HEK293 (cell line): ENCODE measurements around the gene BCOR.

Experiments
- CTCF ChIA-PET: fragments of 350-600 bp; formaldehyde crosslinking; extraction: SDS; loops from one replicate; lab custom pipeline; 2021; ENCODE audit warnings: antibody characterized with exemption; lab: Yijun Ruan, JAX
- POLR2A ChIA-PET: fragments of 300-600 bp; formaldehyde crosslinking; extraction: SDS; loops from one replicate; lab custom pipeline; 2020; ENCODE audit warnings: antibody characterized with exemption, inconsistent platforms; lab: Yijun Ruan, JAX
- H3K27ac ChIP-seq: fragments of 200-500 bp; sonication (Bioruptor generic); 2 replicates; pipeline ENCODE4 v1.5.1; 2014; ENCODE audit warnings: low read depth, low read length, control low read depth, inconsistent platforms; ENCODE audit errors: extremely low read depth
- H3K36me3 ChIP-seq, 2 experiments: fragments of 200-500 bp in 1 of 2; sonication (Bioruptor generic) in 1 of 2; 1 replicate in 1 of 2; 2 replicates in 1 of 2; pipeline ENCODE4 v1.5.1; 2014 to 2017; ENCODE audit warnings: inconsistent platforms in 2 of 2, low read length in 2 of 2; ENCODE audit not compliant: control insufficient read depth in 2 of 2, insufficient read depth in 1 of 2
- H3K4me1 ChIP-seq: fragments of 200-500 bp; sonication (Bioruptor generic); 2 replicates; pipeline ENCODE4 v1.5.1; 2014; ENCODE audit warnings: mild to moderate bottlenecking, low read length, inconsistent platforms; ENCODE audit not compliant: control insufficient read depth, insufficient read depth
- H3K4me3 ChIP-seq: 2 replicates; pipeline ENCODE4 v1.5.1; 2011; ENCODE audit warnings: low read depth, mild to moderate bottlenecking, control low read depth, low read length, moderate library complexity
- H3K9me3 ChIP-seq: fragments of 200-500 bp; sonication (Bioruptor generic); 2 replicates; pipeline ENCODE4 v1.5.1; 2014; ENCODE audit warnings: low read depth, low read length, inconsistent platforms; ENCODE audit not compliant: control insufficient read depth, insufficient read depth
- GLI4 ChIP-seq: fragments of 450-650 bp; formaldehyde crosslinking; IDR thresholded peaks from 2 replicates; pipeline ENCODE4 v1.5.1; 2016; ENCODE audit warnings: missing biosample characterization, missing genetic modification characterization
- GLIS1 ChIP-seq: fragments of 450-650 bp; formaldehyde crosslinking; IDR thresholded peaks from 2 replicates; pipeline ENCODE4 v1.5.1; 2016; ENCODE audit warnings: missing biosample characterization, missing genetic modification characterization
- HOXD13 ChIP-seq: sonication (generic); formaldehyde crosslinking; IDR thresholded peaks from 2 replicates; pipeline ENCODE4 v1.8.0; 2022; ENCODE audit warnings: missing genetic modification reagents, borderline replicate concordance
- MYNN ChIP-seq: fragments of 450-650 bp; formaldehyde crosslinking; IDR thresholded peaks from 2 replicates; pipeline ENCODE4 v1.5.1; 2016; ENCODE audit warnings: missing biosample characterization, missing genetic modification characterization, borderline replicate concordance
- MZF1 ChIP-seq: fragments of 450-650 bp; formaldehyde crosslinking; IDR thresholded peaks from 2 replicates; pipeline ENCODE4 v1.5.1; 2017; ENCODE audit warnings: missing biosample characterization, missing genetic modification characterization, borderline replicate concordance
- SETDB1 ChIP-seq: IDR thresholded peaks from one replicate; pipeline ENCODE4 v1.6.1; 2017; ENCODE audit warnings: mild to moderate bottlenecking, low read length, moderate library complexity, mixed read lengths; ENCODE audit not compliant: insufficient read length
- WT1 ChIP-seq: fragments of 450-650 bp; formaldehyde crosslinking; IDR thresholded peaks from 2 replicates; pipeline ENCODE4 v1.5.1; 2016; ENCODE audit warnings: missing biosample characterization, missing genetic modification characterization
- ZNF10 ChIP-seq: fragments of 450-650 bp; formaldehyde crosslinking; IDR thresholded peaks from 2 replicates; pipeline ENCODE4 v1.5.1; 2017; ENCODE audit warnings: missing biosample characterization, missing genetic modification characterization
- ZNF140 ChIP-seq: fragments of 450-650 bp; formaldehyde crosslinking; IDR thresholded peaks from 2 replicates; pipeline ENCODE4 v1.5.1; 2016; ENCODE audit warnings: missing biosample characterization, missing genetic modification characterization
- ZNF157 ChIP-seq: fragments of 450-650 bp; formaldehyde crosslinking; IDR thresholded peaks from 2 replicates; pipeline ENCODE4 v1.5.1; 2016; ENCODE audit warnings: missing biosample characterization, missing genetic modification characterization
- ZNF214 ChIP-seq: fragments of 450-650 bp; formaldehyde crosslinking; IDR thresholded peaks from 2 replicates; pipeline ENCODE4 v1.5.1; 2017; ENCODE audit warnings: missing biosample characterization, mild to moderate bottlenecking, missing genetic modification characterization, borderline replicate concordance
- ZNF223 ChIP-seq: fragments of 450-650 bp; formaldehyde crosslinking; IDR thresholded peaks from 2 replicates; pipeline ENCODE4 v1.5.1; 2016; ENCODE audit warnings: missing biosample characterization, missing genetic modification characterization
- ZNF248 ChIP-seq: fragments of 450-650 bp; formaldehyde crosslinking; IDR thresholded peaks from 2 replicates; pipeline ENCODE4 v1.5.1; 2017; ENCODE audit warnings: missing biosample characterization, missing genetic modification characterization
- ZNF311 ChIP-seq: fragments of 450-650 bp; formaldehyde crosslinking; IDR thresholded peaks from 2 replicates; pipeline ENCODE4 v1.5.1; 2017; ENCODE audit warnings: missing biosample characterization, missing genetic modification characterization, borderline replicate concordance
- ZNF510 ChIP-seq: fragments of 450-650 bp; formaldehyde crosslinking; IDR thresholded peaks from 2 replicates; pipeline ENCODE4 v1.5.1; 2018; ENCODE audit warnings: mild to moderate bottlenecking, missing genetic modification characterization, missing biosample characterization; ENCODE audit not compliant: insufficient replicate concordance
- ZNF544 ChIP-seq: fragments of 450-650 bp; formaldehyde crosslinking; IDR thresholded peaks from 2 replicates; pipeline ENCODE4 v1.5.0; 2017; ENCODE audit warnings: missing biosample characterization, missing genetic modification characterization
- ZNF549 ChIP-seq: fragments of 450-650 bp; IDR thresholded peaks from 2 replicates; pipeline ENCODE4 v1.5.1; 2018; ENCODE audit warnings: missing biosample characterization, missing genetic modification characterization, mild to moderate bottlenecking, inconsistent platforms, moderate library complexity
- ZNF558 ChIP-seq: fragments of 450-650 bp; formaldehyde crosslinking; IDR thresholded peaks from 2 replicates; pipeline ENCODE4 v1.5.1; 2016; ENCODE audit warnings: missing biosample characterization, missing genetic modification characterization
- ZNF624 ChIP-seq: fragments of 450-650 bp; formaldehyde crosslinking; IDR thresholded peaks from 2 replicates; pipeline ENCODE4 v1.5.1; 2017; ENCODE audit warnings: missing biosample characterization, missing genetic modification characterization
- ZNF626 ChIP-seq: fragments of 450-650 bp; sonication (Bioruptor Pico); formaldehyde crosslinking; IDR thresholded peaks from 2 replicates; pipeline ENCODE4 v1.5.1; 2018; ENCODE audit warnings: missing biosample characterization, missing genetic modification characterization, inconsistent platforms
- ZNF777 ChIP-seq: fragments of 450-650 bp; formaldehyde crosslinking; IDR thresholded peaks from 2 replicates; pipeline ENCODE4 v1.5.1; 2017; ENCODE audit warnings: missing biosample characterization, missing genetic modification characterization, borderline replicate concordance
- ZSCAN16 ChIP-seq: fragments of 450-650 bp; formaldehyde crosslinking; IDR thresholded peaks from 2 replicates; pipeline ENCODE4 v1.5.1; 2016; ENCODE audit warnings: missing biosample characterization, missing genetic modification characterization
- ZSCAN30 ChIP-seq: fragments of 450-650 bp; IDR thresholded peaks from 2 replicates; pipeline ENCODE4 v1.5.1; 2018; ENCODE audit warnings: missing biosample characterization, mild to moderate bottlenecking, missing genetic modification characterization, moderate library complexity
- TF ChIP-seq, protein P1 (sequence below): fragments of 450-650 bp; formaldehyde crosslinking; IDR thresholded peaks from 2 replicates; pipeline ENCODE4 v1.5.1; 2016; ENCODE audit warnings: missing biosample characterization, missing genetic modification characterization
- TF ChIP-seq, protein P2 (sequence below): fragments of 450-650 bp; formaldehyde crosslinking; IDR thresholded peaks from 2 replicates; pipeline ENCODE4 v1.5.1; 2016; ENCODE audit warnings: missing biosample characterization, missing genetic modification characterization, borderline replicate concordance
- TF ChIP-seq, protein P3 (sequence below): fragments of 450-650 bp; formaldehyde crosslinking; IDR thresholded peaks from 2 replicates; pipeline ENCODE4 v1.5.1; 2016; ENCODE audit warnings: missing biosample characterization, missing genetic modification characterization

BCOR gene

DNA sequence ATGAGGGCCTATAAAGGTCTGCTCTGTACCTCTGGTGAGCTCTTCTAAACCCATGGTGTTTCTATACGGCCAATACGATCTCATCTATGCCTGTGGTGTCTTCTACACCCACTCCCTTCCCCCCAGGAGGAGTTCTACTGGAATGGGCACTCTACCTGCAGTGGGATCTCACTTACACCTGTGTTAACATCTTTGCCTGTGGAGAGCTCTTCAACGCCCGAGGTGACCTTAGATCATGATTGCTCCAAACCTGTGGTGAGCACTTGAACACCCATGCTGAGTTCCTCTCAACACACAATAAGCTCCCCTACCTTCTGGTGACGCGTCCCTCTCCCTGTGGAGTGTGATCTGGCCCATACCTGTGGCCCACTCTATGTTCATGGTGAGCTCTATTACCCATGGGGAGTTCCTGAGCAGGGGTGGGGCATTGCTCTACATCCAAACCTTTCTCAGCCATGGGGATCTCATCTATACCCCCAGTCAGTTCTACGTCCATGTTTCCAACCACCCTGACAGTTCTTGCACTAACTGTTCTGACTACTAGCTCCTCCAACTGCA is 48.6 kb downstream of the BCOR start:
- POLR2A ChIA-PET = interaction anchor here (1.1 kb wide), 1 partner anchor 14 kb away, joined by 3 read pairs; no protein-coding TSS in a partner anchor
- H3K36me3 ChIP-seq = peaks cover 30 to 70% of the 10 kb centered on the region in 2 experiments
- TF ChIP-seq HOXD13 (CRISPR knock-in tag) (no peak), ZNF10 (tag by site-specific recombination) (no peak), ZNF311 (no peak), ZNF248 (tag by site-specific recombination) (no peak), ZNF157 (tag by site-specific recombination) (no peak), ZNF214 (tag by site-specific recombination) (no peak), MZF1 (no peak), ZNF558 (no peak), WT1 (tag by site-specific recombination) (no peak), ZNF777 (tag by site-specific recombination) (no peak), ZNF140 (tag by site-specific recombination) (no peak), ZNF510 (no peak), MYNN (tag by site-specific recombination) (no peak), ZSCAN16 (no peak), ZNF544 (tag by site-specific recombination) (no peak), ZNF624 (tag by site-specific recombination) (no peak), ZNF223 (tag by site-specific recombination) (no peak)
- TF ChIP-seq, protein P1, sequence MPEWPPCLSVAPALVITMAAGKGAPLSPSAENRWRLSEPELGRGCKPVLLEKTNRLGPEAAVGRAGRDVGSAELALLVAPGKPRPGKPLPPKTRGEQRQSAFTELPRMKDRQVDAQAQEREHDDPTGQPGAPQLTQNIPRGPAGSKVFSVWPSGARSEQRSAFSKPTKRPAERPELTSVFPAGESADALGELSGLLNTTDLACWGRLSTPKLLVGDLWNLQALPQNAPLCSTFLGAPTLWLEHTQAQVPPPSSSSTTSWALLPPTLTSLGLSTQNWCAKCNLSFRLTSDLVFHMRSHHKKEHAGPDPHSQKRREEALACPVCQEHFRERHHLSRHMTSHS (tag by site-specific recombination) = no peak
- TF ChIP-seq, protein P2, sequence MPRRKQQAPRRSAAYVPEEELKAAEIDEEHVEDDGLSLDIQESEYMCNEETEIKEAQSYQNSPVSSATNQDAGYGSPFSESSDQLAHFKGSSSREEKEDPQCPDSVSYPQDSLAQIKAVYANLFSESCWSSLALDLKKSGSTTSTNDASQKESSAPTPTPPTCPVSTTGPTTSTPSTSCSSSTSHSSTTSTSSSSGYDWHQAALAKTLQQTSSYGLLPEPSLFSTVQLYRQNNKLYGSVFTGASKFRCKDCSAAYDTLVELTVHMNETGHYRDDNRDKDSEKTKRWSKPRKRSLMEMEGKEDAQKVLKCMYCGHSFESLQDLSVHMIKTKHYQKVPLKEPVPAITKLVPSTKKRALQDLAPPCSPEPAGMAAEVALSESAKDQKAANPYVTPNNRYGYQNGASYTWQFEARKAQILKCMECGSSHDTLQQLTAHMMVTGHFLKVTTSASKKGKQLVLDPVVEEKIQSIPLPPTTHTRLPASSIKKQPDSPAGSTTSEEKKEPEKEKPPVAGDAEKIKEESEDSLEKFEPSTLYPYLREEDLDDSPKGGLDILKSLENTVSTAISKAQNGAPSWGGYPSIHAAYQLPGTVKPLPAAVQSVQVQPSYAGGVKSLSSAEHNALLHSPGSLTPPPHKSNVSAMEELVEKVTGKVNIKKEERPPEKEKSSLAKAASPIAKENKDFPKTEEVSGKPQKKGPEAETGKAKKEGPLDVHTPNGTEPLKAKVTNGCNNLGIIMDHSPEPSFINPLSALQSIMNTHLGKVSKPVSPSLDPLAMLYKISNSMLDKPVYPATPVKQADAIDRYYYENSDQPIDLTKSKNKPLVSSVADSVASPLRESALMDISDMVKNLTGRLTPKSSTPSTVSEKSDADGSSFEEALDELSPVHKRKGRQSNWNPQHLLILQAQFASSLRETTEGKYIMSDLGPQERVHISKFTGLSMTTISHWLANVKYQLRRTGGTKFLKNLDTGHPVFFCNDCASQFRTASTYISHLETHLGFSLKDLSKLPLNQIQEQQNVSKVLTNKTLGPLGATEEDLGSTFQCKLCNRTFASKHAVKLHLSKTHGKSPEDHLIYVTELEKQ (tag by site-specific recombination) = no peak
- TF ChIP-seq, all 188 proteins: peak for 0
- Histone ChIP-seq H3K9me3 (peaks cover 2% of the 10 kb centered on the region; the same call in 1 of the 2 replicates), H3K4me3 (no peak overlapping the region), H3K27ac (no peak overlapping the region), H3K4me1 (no peaks in the 10 kb centered on the region)
- CTCF ChIA-PET = interaction anchor here (0.6 to 0.9 kb wide), 2 partner anchors 32 to 196 kb away, joined by 3 read pairs; no protein-coding TSS in a partner anchor

DNA sequence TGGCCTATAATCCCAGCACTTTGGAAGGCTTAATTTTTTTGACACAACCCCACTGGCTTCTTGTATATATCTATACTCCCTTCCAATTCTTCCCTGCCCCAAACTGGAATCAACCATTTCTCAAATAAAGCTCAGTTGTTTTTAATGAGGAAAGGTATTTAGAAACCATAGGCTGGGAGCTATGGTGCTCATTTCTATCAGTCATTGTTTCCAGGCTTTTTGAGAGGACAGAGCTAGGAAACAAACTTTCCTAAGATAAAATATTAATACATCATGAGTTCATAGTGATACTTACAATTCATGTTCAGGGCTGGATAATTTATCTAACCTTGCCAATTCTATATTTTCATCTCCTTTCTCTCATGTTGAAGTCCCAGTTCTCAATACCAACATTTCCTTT is 50.3 kb downstream of the BCOR start:
- Histone ChIP-seq H3K4me1 (no peaks in the 10 kb centered on the region), H3K36me3 (peaks cover 17 to 53% of the 10 kb centered on the region in 2 experiments), H3K9me3 (no peaks in the 10 kb centered on the region), H3K4me3 (no peak overlapping the region), H3K27ac (no peak overlapping the region)
- TF ChIP-seq SETDB1 = peak; percentile 97
- 0 out of 2 replicates have a peak, but pooled peaks have one; percentile 18 for TF ChIP-seq ZSCAN30 (tag by site-specific recombination)
- TF ChIP-seq ZNF549 (tag by site-specific recombination) = peak; percentile 29; the same call in 1 of the 2 replicates
- TF ChIP-seq GLI4 (tag by site-specific recombination) = no peak
- no peak for TF ChIP-seq GLIS1 (tag by site-specific recombination)
- TF ChIP-seq, protein P3, sequence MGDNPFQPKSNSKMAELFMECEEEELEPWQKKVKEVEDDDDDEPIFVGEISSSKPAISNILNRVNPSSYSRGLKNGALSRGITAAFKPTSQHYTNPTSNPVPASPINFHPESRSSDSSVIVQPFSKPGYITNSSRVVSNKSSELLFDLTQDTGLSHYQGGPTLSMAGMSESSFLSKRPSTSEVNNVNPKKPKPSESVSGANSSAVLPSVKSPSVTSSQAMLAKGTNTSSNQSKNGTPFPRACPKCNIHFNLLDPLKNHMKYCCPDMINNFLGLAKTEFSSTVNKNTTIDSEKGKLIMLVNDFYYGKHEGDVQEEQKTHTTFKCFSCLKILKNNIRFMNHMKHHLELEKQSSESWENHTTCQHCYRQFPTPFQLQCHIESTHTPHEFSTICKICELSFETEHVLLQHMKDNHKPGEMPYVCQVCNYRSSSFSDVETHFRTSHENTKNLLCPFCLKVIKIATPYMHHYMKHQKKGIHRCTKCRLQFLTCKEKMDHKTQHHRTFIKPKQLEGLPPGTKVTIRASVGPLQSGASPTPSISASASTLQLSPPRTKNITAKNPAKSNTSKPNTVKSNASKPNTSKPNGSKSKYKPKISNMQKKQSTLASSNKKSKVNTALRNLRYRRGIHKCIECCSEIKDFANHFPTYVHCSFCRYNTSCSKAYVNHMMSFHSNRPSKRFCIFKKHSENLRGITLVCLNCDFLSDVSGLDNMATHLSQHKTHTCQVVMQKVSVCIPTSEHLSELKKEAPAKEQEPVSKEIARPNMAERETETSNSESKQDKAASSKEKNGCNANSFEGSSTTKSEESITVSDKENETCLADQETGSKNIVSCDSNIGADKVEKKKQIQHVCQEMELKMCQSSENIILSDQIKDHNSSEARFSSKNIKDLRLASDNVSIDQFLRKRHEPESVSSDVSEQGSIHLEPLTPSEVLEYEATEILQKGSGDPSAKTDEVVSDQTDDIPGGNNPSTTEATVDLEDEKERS (tag by site-specific recombination) = 0 out of 2 replicates have a peak, but pooled peaks have one; percentile 52
- TF ChIP-seq ZNF626 (tag by site-specific recombination) = no peak
- CTCF ChIA-PET = no interaction called here
- POLR2A ChIA-PET = no interaction called here
